VCaP (cell line): Measurements from ENCODE around the gene ABL1.

ENCODE experiments used
- H3K27ac ChIP-seq: fragments of 450-650 bp; 2 replicates; pipeline ENCODE4 v1.5.1; 2017
- CTCF ChIP-seq: fragments of 450-650 bp; conservative IDR thresholded peaks from 2 replicates; pipeline ENCODE4 v1.5.1; 2017; ENCODE audit warnings: mild to moderate bottlenecking, moderate library complexity

The ABL1 gene

GRCh38 chr9:130870491-130871381 is 35.7 kb downstream of the ABL1 start:
- TF ChIP-seq CTCF = no peak

GRCh38 chr9:130871395-130872062 is 36.5 kb downstream of the ABL1 start:
- H3K27ac ChIP-seq = peak overlapping the region; percentile 95
- no peak for TF ChIP-seq CTCF

More at GRCh38 chr9:130870491-130871381, 35.7 kb downstream of the ABL1 start:
- peak overlapping the region; percentile 95 for H3K27ac ChIP-seq

- peak overlapping the region; percentile 95 for H3K27ac ChIP-seq
- no peak for TF ChIP-seq CTCF
Measured at GRCh38 chr9:130872093-130872492, 37.0 kb downstream of the ABL1 start.

- peak overlapping the region; percentile 95 for H3K27ac ChIP-seq
- no peak for TF ChIP-seq CTCF
Measured at GRCh38 chr9:130872508-130872907, 37.5 kb downstream of the ABL1 start.

- TF ChIP-seq CTCF = no peak
- peak overlapping the region; percentile 95 for H3K27ac ChIP-seq
Measured at GRCh38 chr9:130872912-130873503, 38.0 kb downstream of the ABL1 start.

GRCh38 chr9:130873966-130874365 is 38.9 kb downstream of the ABL1 start:
- peak overlapping the region; percentile 95 for H3K27ac ChIP-seq
- TF ChIP-seq CTCF = no peak

GRCh38 chr9:130874783-130875182 is 39.7 kb downstream of the ABL1 start:
- TF ChIP-seq CTCF = no peak
- peak overlapping the region; percentile 95 for H3K27ac ChIP-seq
